Neuronal stem cell (in vitro differentiated cells): ENCODE results near the gene C3orf18.

Experiments
- DNase-seq: peaks from one replicate; pipeline ENCODE4 v3.0.0-alpha.2; 2013; ENCODE audit warnings: low spot score
- H2AFZ ChIP-seq: one replicate; pipeline ENCODE4 v1.6.1; 2013; ENCODE audit warnings: mild to moderate bottlenecking, low read length, inconsistent platforms
- H2AK5ac ChIP-seq: 2 replicates; pipeline ENCODE4 v1.6.1; 2013; ENCODE audit warnings: low read depth, mild to moderate bottlenecking, inconsistent platforms, low read length, moderate library complexity, mixed read lengths
- H2BK120ac ChIP-seq: 2 replicates; pipeline ENCODE4 v1.6.1; 2013; ENCODE audit warnings: low read depth, mild to moderate bottlenecking, inconsistent platforms, low read length, moderate library complexity, mixed read lengths
- H2BK12ac ChIP-seq: one replicate; pipeline ENCODE4 v1.6.1; 2013; ENCODE audit warnings: low read length, inconsistent platforms
- H2BK15ac ChIP-seq: 2 replicates; pipeline ENCODE4 v1.6.1; 2013; ENCODE audit warnings: mild to moderate bottlenecking, low read length, inconsistent platforms, mixed read lengths
- H2BK5ac ChIP-seq: one replicate; pipeline ENCODE4 v1.6.1; 2013; ENCODE audit warnings: inconsistent platforms, mild to moderate bottlenecking, low read length, moderate library complexity
- H3K14ac ChIP-seq: one replicate; pipeline ENCODE4 v1.6.1; 2013; ENCODE audit warnings: low read length, inconsistent platforms
- H3K18ac ChIP-seq: 2 replicates; pipeline ENCODE4 v1.6.1; 2013; ENCODE audit warnings: low read length, inconsistent platforms
- H3K23ac ChIP-seq: 2 replicates; pipeline ENCODE4 v1.6.1; 2013; ENCODE audit warnings: low read depth, mild to moderate bottlenecking, mixed read lengths, low read length, inconsistent platforms; ENCODE audit not compliant: poor library complexity
- H3K27ac ChIP-seq: replicated peaks from 3 replicates; pipeline ENCODE4 v1.5.1; 2013; ENCODE audit warnings: low read length, inconsistent platforms
- H3K27me3 ChIP-seq, 3 experiments: 2 replicates each; pipeline ENCODE4 v1.6.1; 2013; ENCODE audit warnings: low read length in 3 of 3, mild to moderate bottlenecking in 2 of 3, inconsistent platforms in 1 of 3, low read depth in 1 of 3, mixed read lengths in 1 of 3, moderate library complexity in 1 of 3; ENCODE audit not compliant: control insufficient read depth in 3 of 3, insufficient read depth in 3 of 3
- H3K36me3 ChIP-seq, 2 donors: replicated peaks in 1 of 2; 2 replicates each; pipeline ENCODE4 v1.6.1; 2013; ENCODE audit warnings: low read length in 2 of 2; ENCODE audit not compliant: control insufficient read depth in 2 of 2, insufficient read depth in 2 of 2
- H3K4ac ChIP-seq: 2 replicates; pipeline ENCODE4 v1.6.1; 2013; ENCODE audit warnings: inconsistent platforms, mild to moderate bottlenecking, low read length, moderate library complexity
- H3K4me1 ChIP-seq, 2 donors: 1 replicate in 1 of 2; 2 replicates in 1 of 2; pipeline ENCODE4 v1.6.1; 2013; ENCODE audit warnings: low read length in 2 of 2, low read depth in 1 of 2; ENCODE audit not compliant: control insufficient read depth in 2 of 2, insufficient read depth in 1 of 2
- H3K4me2 ChIP-seq: one replicate; pipeline ENCODE4 v1.6.1; 2013; ENCODE audit warnings: mild to moderate bottlenecking, low read length, inconsistent platforms; ENCODE audit not compliant: insufficient read depth, poor library complexity, severe bottlenecking
- H3K4me3 ChIP-seq, 2 donors: 2 replicates each; pipeline ENCODE4 v1.5.1; 2013; ENCODE audit warnings: low read length in 2 of 2, mild to moderate bottlenecking in 2 of 2, inconsistent platforms in 1 of 2, moderate library complexity in 1 of 2
- H3K79me1 ChIP-seq: one replicate; pipeline ENCODE4 v1.6.1; 2013; ENCODE audit warnings: low read depth, mild to moderate bottlenecking, inconsistent platforms, low read length, moderate library complexity
- H3K9ac ChIP-seq: one replicate; pipeline ENCODE4 v1.6.1; 2013; ENCODE audit warnings: mild to moderate bottlenecking, low read depth, low read length, inconsistent platforms; ENCODE audit not compliant: poor library complexity
- H3K9me3 ChIP-seq, 2 donors: replicated peaks in 1 of 2; 2 replicates each; pipeline versions ENCODE3 to v1.6.1; 2013; ENCODE audit warnings: low read length in 2 of 2, mild to moderate bottlenecking in 2 of 2, inconsistent platforms in 1 of 2, low read depth in 1 of 2, mixed read lengths in 1 of 2, moderate library complexity in 1 of 2; ENCODE audit not compliant: control insufficient read depth in 2 of 2, insufficient read depth in 1 of 2
- H4K8ac ChIP-seq: one replicate; pipeline ENCODE4 v1.6.1; 2013; ENCODE audit warnings: low read depth, mild to moderate bottlenecking, inconsistent platforms, low read length, moderate library complexity
- H4K91ac ChIP-seq: one replicate; pipeline ENCODE4 v1.6.1; 2013; ENCODE audit warnings: low read length, low read depth, mild to moderate bottlenecking, inconsistent platforms; ENCODE audit not compliant: poor library complexity
- WGBS, 2 donors: extraction: QIAGEN DNeasy Blood & Tissue Kit; methylation state at CpG; one replicate each; pipeline ENCODE4 v1.1.7; 2013; ENCODE audit warnings: missing lambda C conversion rate in 2 of 2, mixed read lengths in 1 of 2; ENCODE audit not compliant: insufficient read length in 2 of 2, insufficient replicate concordance in 1 of 2; ENCODE audit errors: extremely low coverage in 2 of 2; 5-methylcytosine and 5-hydroxymethylcytosine counted together

Gene C3orf18

GRCh38 chr3:50557915-50558314 lies 9.6 kb downstream of the C3orf18 start:
- H4K8ac ChIP-seq: no peak overlapping the region
- H2AK5ac ChIP-seq: no peak overlapping the region
- H3K4me1 ChIP-seq: no peaks in the 10 kb centered on the region
- H3K4me2 ChIP-seq: no peak overlapping the region
- no peak overlapping the region for H4K91ac ChIP-seq
- no peak overlapping the region for H2BK15ac ChIP-seq
- no peak for DNase-seq
- H2BK12ac ChIP-seq: no peak overlapping the region
- no peak overlapping the region for H3K4me3 ChIP-seq
- no peak overlapping the region for H3K23ac ChIP-seq
- no peak overlapping the region for H2AFZ ChIP-seq
- no peak overlapping the region for H2BK5ac ChIP-seq
- peaks cover 0 to 65% (median 0%) of the 10 kb centered on the region in 3 experiments for H3K27me3 ChIP-seq
- no CpG with 5 or more reads among the region's 7 CpGs for WGBS, 2 donors
- no peak overlapping the region for H3K27ac ChIP-seq
- H3K18ac ChIP-seq: no peak overlapping the region
- H2BK120ac ChIP-seq: no peak overlapping the region
- no peak overlapping the region for H3K4ac ChIP-seq
- H3K9me3 ChIP-seq: no peaks in the 10 kb centered on the region
- no peak overlapping the region for H3K14ac ChIP-seq
- no peaks in the 10 kb centered on the region for H3K36me3 ChIP-seq
- no peak overlapping the region for H3K9ac ChIP-seq
- H3K79me1 ChIP-seq: no peaks in the 10 kb centered on the region

GRCh38 chr3:50557106-50557505 lies 10.4 kb downstream of the C3orf18 start:
- Histone ChIP-seq H3K18ac (no peak overlapping the region), H4K91ac (no peak overlapping the region), H3K4me1 (no peaks in the 10 kb centered on the region), H3K27me3 (peaks cover 0 to 65% (median 0%) of the 10 kb centered on the region in 3 experiments), H3K4ac (no peak overlapping the region), H3K9me3 (no peaks in the 10 kb centered on the region), H3K79me1 (no peaks in the 10 kb centered on the region), H4K8ac (no peak overlapping the region), H2AK5ac (peak overlapping the region; percentile 25), H3K23ac (no peak overlapping the region), H3K4me2 (no peak overlapping the region), H3K27ac (no peak overlapping the region), H2BK5ac (no peak overlapping the region), H3K14ac (no peak overlapping the region), H3K9ac (no peak overlapping the region), H3K4me3 (no peak overlapping the region), H2BK12ac (no peak overlapping the region), H2BK120ac (no peak overlapping the region), H2BK15ac (no peak overlapping the region), H3K36me3 (no peaks in the 10 kb centered on the region), H2AFZ (no peak overlapping the region)
- no CpG with 5 or more reads among the region's 8 CpGs for WGBS, 2 donors
- DNase-seq: no peak

DNA sequence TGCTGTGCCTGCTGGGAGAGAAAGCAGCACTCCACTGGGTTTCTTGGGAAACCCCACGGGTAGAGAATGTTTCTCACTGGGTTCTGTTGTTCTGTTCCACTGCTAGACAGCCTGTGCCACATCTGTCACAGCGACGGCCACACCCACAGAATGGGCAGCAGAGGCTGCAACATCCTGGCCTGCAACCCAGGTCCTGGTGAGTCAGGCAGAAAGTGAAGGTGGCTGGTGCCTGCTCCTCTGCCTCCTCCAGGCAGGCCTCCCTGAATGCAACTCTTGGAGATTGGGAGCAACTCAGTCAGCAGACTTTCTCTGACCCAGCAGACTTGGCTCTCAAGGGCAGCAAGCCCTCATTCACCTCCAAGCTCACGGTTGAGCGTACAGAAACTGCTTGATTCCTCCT lies 13.0 kb downstream of the C3orf18 start:
- Histone ChIP-seq H3K4me3 (no peak overlapping the region), H2BK5ac (no peak overlapping the region), H3K36me3 (no peaks in the 10 kb centered on the region), H2AFZ (no peak overlapping the region), H2BK15ac (no peak overlapping the region), H3K4ac (no peak overlapping the region), H3K23ac (no peak overlapping the region), H2BK120ac (no peak overlapping the region), H3K9me3 (no peaks in the 10 kb centered on the region), H3K79me1 (no peaks in the 10 kb centered on the region), H3K14ac (no peak overlapping the region), H3K27me3 (peaks cover 0 to 67% (median 0%) of the 10 kb centered on the region in 3 experiments), H3K4me2 (no peak overlapping the region), H3K18ac (no peak overlapping the region), H3K27ac (no peak overlapping the region), H2BK12ac (no peak overlapping the region), H3K4me1 (no peaks in the 10 kb centered on the region), H4K8ac (no peak overlapping the region), H3K9ac (no peak overlapping the region), H2AK5ac (no peak overlapping the region), H4K91ac (no peak overlapping the region)
- WGBS, 2 donors: no CpG with 5 or more reads among the region's 5 CpGs
- DNase-seq: no peak

DNA sequence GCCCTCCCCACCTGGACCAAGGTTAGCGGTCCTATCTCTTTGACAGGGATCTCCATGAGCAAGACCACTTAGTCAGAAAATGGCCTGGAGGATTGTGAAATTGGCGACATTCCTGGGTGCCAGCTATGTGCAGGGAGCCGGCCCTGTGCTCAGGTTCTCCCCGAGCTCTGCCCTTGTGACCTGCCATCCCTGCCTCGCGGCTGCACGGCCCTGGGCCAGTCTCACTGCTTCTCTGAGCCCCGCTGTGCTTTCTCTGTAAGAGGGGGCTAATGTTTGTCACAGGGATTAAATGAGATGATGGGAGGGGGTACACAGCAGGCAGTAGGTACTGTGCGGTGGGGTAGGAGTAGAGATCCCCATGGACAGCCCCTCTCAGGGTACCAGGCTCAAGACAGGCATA lies 14.9 kb downstream of the C3orf18 start:
- Histone ChIP-seq H2BK15ac (peak overlapping the region; percentile 30), H3K27me3 (peaks cover 0 to 58% (median 0%) of the 10 kb centered on the region in 3 experiments), H2AK5ac (no peak overlapping the region), H3K4ac (no peak overlapping the region), H3K27ac (no peak overlapping the region), H3K79me1 (no peaks in the 10 kb centered on the region), H2AFZ (no peak overlapping the region), H3K14ac (no peak overlapping the region), H3K4me1 (no peaks in the 10 kb centered on the region), H4K8ac (no peak overlapping the region), H3K18ac (no peak overlapping the region), H3K9me3 (no peaks in the 10 kb centered on the region), H2BK120ac (no peak overlapping the region), H3K4me3 (no peak overlapping the region), H3K4me2 (no peak overlapping the region), H3K9ac (no peak overlapping the region), H2BK5ac (no peak overlapping the region), H4K91ac (no peak overlapping the region), H3K36me3 (no peaks in the 10 kb centered on the region), H2BK12ac (no peak overlapping the region), H3K23ac (no peak overlapping the region)
- no CpG with 5 or more reads among the region's 9 CpGs for WGBS, 2 donors
- no peak for DNase-seq
